ENCODE measurements around the gene PALMD.

The PALMD gene

DNA sequence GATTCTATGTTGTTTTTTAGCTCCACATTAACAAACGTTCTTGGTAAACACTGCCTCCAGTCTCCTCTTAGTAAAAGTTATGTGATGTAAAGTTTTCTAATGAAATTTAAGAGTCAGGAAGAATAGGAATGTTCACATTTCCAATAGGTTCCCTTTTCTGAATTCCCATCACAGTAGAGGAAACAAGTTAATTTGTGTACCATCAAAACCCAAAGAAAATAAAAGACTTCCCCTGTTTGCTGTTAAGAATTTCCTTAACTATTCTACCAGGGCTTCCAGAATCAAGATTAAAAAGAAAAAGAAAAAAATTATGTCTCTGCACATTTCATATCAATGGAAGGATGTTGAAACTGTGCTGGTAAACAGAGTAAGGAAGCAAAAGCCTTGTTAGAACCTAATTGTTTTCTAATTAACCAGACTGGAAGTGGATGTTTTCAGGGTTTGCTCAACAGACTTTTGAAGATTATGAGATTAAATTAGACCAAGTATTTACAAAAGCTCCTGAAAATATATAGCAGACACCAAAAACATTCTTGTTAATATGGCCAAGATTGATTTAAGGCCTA is 43.4 kb upstream of the PALMD start:
- no peak for DNase-seq (ENCODE audit: low read depth)
- TF ChIP-seq CTCF (IDR thresholded peaks at IDR 0.05; ENCODE audit: insufficient read depth, low read depth, low read length, missing control alignments), result no peak
- H3K4me3 ChIP-seq (ENCODE audit: low read depth, low read length), result no peak overlapping the region

DNA sequence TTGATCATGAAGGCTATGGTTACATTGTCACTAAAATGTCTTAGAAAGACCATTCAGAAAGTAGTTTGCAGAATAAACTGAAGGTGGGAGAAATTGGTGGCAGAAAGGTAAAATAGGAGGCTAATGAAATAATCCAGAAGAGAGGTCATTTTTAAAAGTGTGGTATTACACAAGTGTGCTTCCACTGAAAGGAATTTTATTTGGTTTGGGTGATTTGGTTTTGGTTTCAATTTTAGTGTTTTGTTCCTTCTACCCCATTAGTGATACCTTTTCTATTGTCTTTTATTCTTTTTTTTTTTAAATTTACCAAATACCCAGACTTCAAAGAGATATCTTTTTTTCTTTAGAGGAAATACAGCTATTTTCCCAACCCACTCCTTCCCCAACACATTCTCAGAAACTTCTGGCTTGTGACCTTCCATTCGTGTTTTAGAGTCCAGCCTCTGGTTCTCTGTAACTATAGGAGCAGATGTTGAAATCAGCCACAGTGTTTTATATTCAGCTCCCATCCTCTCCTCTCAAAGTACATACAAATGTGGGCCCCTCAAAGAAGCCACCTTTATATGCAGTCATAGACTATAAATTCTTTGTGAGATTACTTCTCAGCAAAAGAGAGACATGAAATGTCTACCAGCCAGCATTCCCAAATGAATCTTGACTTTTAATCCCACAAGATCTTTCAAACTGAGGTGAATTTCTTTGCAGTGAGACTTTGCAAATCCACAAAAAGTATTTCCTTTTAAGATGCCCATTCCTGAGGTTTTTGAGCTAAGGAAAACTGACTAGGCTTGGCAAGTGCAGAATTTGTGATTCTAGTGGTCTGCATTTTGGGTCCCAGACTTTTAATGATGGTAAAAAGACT is 42.0 kb upstream of the PALMD start:
- no peak overlapping the region for H3K4me3 ChIP-seq (ENCODE audit: low read depth, low read length)
- TF ChIP-seq CTCF (IDR thresholded peaks at IDR 0.05; ENCODE audit: insufficient read depth, low read depth, low read length, missing control alignments), result no peak
- DNase-seq (ENCODE audit: low read depth), result no peak

- DNase-seq (ENCODE audit: low read depth), result no peak
- TF ChIP-seq CTCF (IDR thresholded peaks at IDR 0.05; ENCODE audit: insufficient read depth, low read depth, low read length, missing control alignments), result no peak
- no peak overlapping the region for H3K4me3 ChIP-seq (ENCODE audit: low read depth, low read length)
Measured at GRCh38 chr1:99606306-99606705, 39.6 kb upstream of the PALMD start.

- no peak for TF ChIP-seq CTCF (IDR thresholded peaks at IDR 0.05; ENCODE audit: insufficient read depth, low read depth, low read length, missing control alignments)
- H3K4me3 ChIP-seq (ENCODE audit: low read depth, low read length), result no peak overlapping the region
- DNase-seq (ENCODE audit: low read depth), result no peak
Measured at GRCh38 chr1:99607590-99607989, 38.3 kb upstream of the PALMD start.

- TF ChIP-seq CTCF (IDR thresholded peaks at IDR 0.05; ENCODE audit: insufficient read depth, low read depth, low read length, missing control alignments), result no peak
- no peak overlapping the region for H3K4me3 ChIP-seq (ENCODE audit: low read depth, low read length)
- no peak for DNase-seq (ENCODE audit: low read depth)
Measured at GRCh38 chr1:99608058-99608457, 37.9 kb upstream of the PALMD start.

DNA sequence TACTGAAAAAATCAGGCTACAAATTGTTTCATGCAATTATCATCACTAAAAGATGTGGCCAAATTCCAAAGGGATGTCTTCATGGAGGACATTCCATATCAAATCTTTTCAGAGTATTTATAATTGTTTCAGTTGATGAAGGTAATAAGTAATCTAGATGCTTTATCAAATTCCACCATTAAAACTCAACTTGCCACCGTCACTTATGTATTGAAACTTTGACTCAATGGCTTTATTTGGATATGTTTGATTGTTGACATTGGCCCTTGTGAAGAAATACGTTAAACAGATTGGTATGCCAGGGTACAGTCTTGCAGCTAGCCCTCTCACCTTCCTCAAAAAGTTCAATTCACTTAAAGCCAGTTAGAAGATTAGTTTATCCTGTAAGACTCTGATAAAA is 32.2 kb upstream of the PALMD start:
- TF ChIP-seq CTCF (IDR thresholded peaks at IDR 0.05; ENCODE audit: insufficient read depth, low read depth, low read length, missing control alignments), result no peak
- H3K4me3 ChIP-seq (ENCODE audit: low read depth, low read length), result no peak overlapping the region
- DNase-seq (ENCODE audit: low read depth), result no peak
